Activated naive CD4-positive, alpha-beta T cell treated with anti-CD3 and anti-CD28 coated beads, Interleukin-2, amount 10 ng/mL, durations not matched to agents 7 days and 5 days (primary cell): ENCODE measurements around the gene NCKIPSD.

Experiments
- CTCF ChIA-PET: fragments of 350-600 bp; sonication (Branson Sonifier 250); formaldehyde crosslinking; loops from one replicate; lab custom pipeline; 2021; ENCODE audit warnings: antibody characterized with exemption; lab: Charles Lee
- DNase-seq: peaks from one replicate; pipeline ENCODE4 v3.0.0-alpha.2; 2020
- H3K27ac Mint-ChIP-seq: one replicate; pipeline ENCODE4 v1.8.0; 2021; ENCODE audit warnings: mild to moderate bottlenecking, moderate library complexity, mixed read lengths
- H3K27me3 Mint-ChIP-seq: one replicate; pipeline ENCODE4 v1.8.0; 2021; ENCODE audit warnings: mild to moderate bottlenecking, mixed read lengths
- H3K36me3 Mint-ChIP-seq: one replicate; pipeline ENCODE4 v1.8.0; 2021; ENCODE audit warnings: mixed read lengths
- H3K4me1 Mint-ChIP-seq: one replicate; pipeline ENCODE4 v1.8.0; 2021; ENCODE audit warnings: mixed read lengths
- H3K4me3 Mint-ChIP-seq: one replicate; pipeline ENCODE4 v1.8.0; 2021; ENCODE audit warnings: mild to moderate bottlenecking, moderate library complexity, mixed read lengths
- H3K9me3 Mint-ChIP-seq: one replicate; pipeline ENCODE4 v1.8.0; 2021; ENCODE audit warnings: mixed read lengths

Gene NCKIPSD

DNA sequence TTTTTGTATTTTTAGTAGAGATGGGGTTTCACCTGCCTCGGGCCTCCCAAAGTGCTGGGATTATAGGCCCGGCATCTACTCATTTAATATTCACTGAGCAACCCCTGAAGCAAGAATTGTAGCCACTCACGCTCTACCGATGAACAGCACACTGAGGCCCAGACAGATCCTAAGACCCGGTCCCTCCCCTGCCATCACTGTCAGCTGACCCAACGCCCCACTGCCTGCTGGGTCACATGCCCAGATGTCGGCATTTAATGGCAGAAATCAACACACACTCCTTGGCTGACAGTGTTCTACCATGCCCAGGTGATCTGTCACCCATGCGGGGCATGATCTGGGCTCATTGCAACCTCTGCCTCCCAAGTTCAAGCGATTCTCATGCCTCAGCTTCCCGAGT is 60.9 kb downstream of the NCKIPSD start:
- no peaks in the 10 kb centered on the region for H3K27me3 Mint-ChIP-seq
- no peak overlapping the region for H3K4me3 Mint-ChIP-seq
- H3K27ac Mint-ChIP-seq = peak overlapping the region; percentile 83
- CTCF ChIA-PET = interaction anchor here (0.8 to 3.4 kb wide), 2 partner anchors 10 to 68 kb away, joined by 3 to 14 read pairs; partner anchors contain the start of genes PFKFB4 and SLC26A6
- H3K36me3 Mint-ChIP-seq = peaks cover 34% of the 10 kb centered on the region
- H3K4me1 Mint-ChIP-seq = peaks cover 17% of the 10 kb centered on the region
- DNase-seq = no peak
- H3K9me3 Mint-ChIP-seq = no peaks in the 10 kb centered on the region

DNA sequence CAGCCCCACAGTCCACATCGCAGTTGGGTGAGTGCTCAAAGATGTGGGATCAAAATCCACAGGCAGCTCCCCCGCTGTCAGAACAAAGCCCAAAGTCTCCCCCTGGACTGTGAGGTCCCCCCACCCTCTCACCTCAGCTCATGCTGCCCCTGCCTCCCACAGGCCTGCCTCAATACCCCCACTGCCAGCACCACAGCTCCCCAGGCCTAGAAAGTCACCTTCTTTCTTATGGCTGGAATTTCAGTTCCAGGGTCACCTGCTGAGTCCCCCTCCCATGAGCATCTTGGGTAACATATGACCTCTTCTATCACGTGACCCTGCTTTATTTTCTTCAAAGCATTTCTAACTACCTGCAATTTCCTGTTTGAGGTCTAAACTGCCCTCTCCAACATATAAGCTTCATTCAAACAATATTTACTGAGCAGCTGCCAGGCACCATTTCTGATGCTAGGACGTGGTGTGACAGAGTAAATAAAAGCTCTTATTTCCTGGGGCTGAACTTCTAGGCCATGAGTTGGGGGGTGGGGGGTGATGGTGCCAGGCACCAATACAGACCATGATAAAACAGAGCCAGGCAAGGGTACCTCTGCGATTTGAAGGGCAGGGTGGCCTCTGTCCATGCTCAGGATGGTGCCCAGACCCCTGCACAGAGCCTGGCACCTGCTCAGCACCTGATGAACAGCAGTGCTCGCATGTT is 61.7 kb downstream of the NCKIPSD start:
- Mint-ChIP-seq H3K4me3 (no peak overlapping the region), H3K27ac (peak overlapping the region; percentile 76), H3K36me3 (peaks cover 27% of the 10 kb centered on the region), H3K4me1 (peaks cover 17% of the 10 kb centered on the region), H3K9me3 (no peaks in the 10 kb centered on the region), H3K27me3 (no peaks in the 10 kb centered on the region)
- no peak for DNase-seq
- CTCF ChIA-PET = interaction anchor here (0.8 to 3.4 kb wide), 2 partner anchors 11 to 67 kb away, joined by 3 to 14 read pairs; partner anchors contain the start of genes PFKFB4 and SLC26A6
